ENCODE data around the gene CAMKK1. TPM values are rescaled to one million over a fixed set of nuclear protein-coding genes. Genes with fewer than 3 reads are reported as not detected.

Gene CAMKK1
- total and polyA plus RNA-seq, 2 donors (not counting 3 experiments of a cell fraction or from before 2014, with no cell fraction given): 4.5 to 6.1 TPM

- intact Hi-C loops (cut with micrococcal nuclease): no loop called here
- dilution Hi-C loops (cut with MboI; ENCODE audit: extremely low pct_ligation_motif_present, low sequenced_read_pairs): no loop called here
- H3K36me3 ChIP-seq (ENCODE audit: control insufficient read depth in 2 of 2, extremely low read depth in 1 of 2, insufficient read depth in 2 of 2, low read length in 2 of 2): no peaks in the 10 kb centered on the region
- H3K9me3 ChIP-seq (replicated peaks; ENCODE audit: control insufficient read depth, insufficient read depth, low read length): no peaks in the 10 kb centered on the region
- no peak overlapping the region for H2AFZ ChIP-seq (ENCODE audit: low read depth, low read length)
- H4K20me1 ChIP-seq (replicated peaks; ENCODE audit: control insufficient read depth, extremely low read depth, insufficient read depth, low read length): no peaks in the 10 kb centered on the region
- no peaks in the 10 kb centered on the region for H3K9me1 ChIP-seq (replicated peaks; ENCODE audit: control insufficient read depth, extremely low read depth, insufficient read depth, low read length)
- H3K27ac ChIP-seq (ENCODE audit: insufficient read depth, low read depth, low read length): no peak overlapping the region
- FAIRE-seq (no peak), DNase-seq (ENCODE audit: low read depth, low spot score) (no peak)
- no peak overlapping the region for H3K9ac ChIP-seq (replicated peaks; ENCODE audit: extremely low read depth, insufficient read depth, low read length)
- H3K27me3 ChIP-seq (ENCODE audit: control insufficient read depth in 2 of 2, insufficient read depth in 2 of 2, low read length in 2 of 2): no peaks in the 10 kb centered on the region
- no peak for TF ChIP-seq MYC (IDR thresholded peaks at IDR 0.05; ENCODE audit: low read depth, low read length)
- no peak for TF ChIP-seq FOS (IDR thresholded peaks at IDR 0.05; ENCODE audit: borderline replicate concordance, insufficient read depth, low read length)
- POLR2A ChIA-PET: no interaction called here
- CTCF ChIA-PET: no interaction called here
- no peak overlapping the region for H3K4me3 ChIP-seq (replicated peaks in 1 of 3; ENCODE audit: insufficient read depth in 1 of 3, low read depth in 1 of 3, low read length in 3 of 3)
- no peak overlapping the region for H3K4me2 ChIP-seq (ENCODE audit: insufficient read depth, low read length)
- no TSS peak for BruUV-seq (replicated peaks)
- H3K79me2 ChIP-seq (ENCODE audit: control insufficient read depth, insufficient read depth, low read length): no peaks in the 10 kb centered on the region
- peaks cover 5% of the 10 kb centered on the region for H3K4me1 ChIP-seq (ENCODE audit: control insufficient read depth, extremely low read depth, insufficient read depth, low read length)
Observed at GRCh38 chr17:3867606-3868005, 25.2 kb downstream of the CAMKK1 start.

- intact Hi-C loops (cut with micrococcal nuclease): no loop called here
- dilution Hi-C loops (cut with MboI; ENCODE audit: extremely low pct_ligation_motif_present, low sequenced_read_pairs): no loop called here
Observed at GRCh38 chr17:3867106-3867505, 25.7 kb downstream of the CAMKK1 start.

More at GRCh38 chr17:3867106-3867505, 25.7 kb downstream of the CAMKK1 start:
- Histone ChIP-seq H3K4me2 (ENCODE audit: insufficient read depth, low read length) (no peak overlapping the region), H3K27ac (ENCODE audit: insufficient read depth, low read depth, low read length) (no peak overlapping the region), H3K4me3 (replicated peaks in 1 of 3; ENCODE audit: insufficient read depth in 1 of 3, low read depth in 1 of 3, low read length in 3 of 3) (no peak overlapping the region), H4K20me1 (replicated peaks; ENCODE audit: control insufficient read depth, extremely low read depth, insufficient read depth, low read length) (no peaks in the 10 kb centered on the region), H3K27me3 (ENCODE audit: control insufficient read depth in 2 of 2, insufficient read depth in 2 of 2, low read length in 2 of 2) (no peaks in the 10 kb centered on the region), H3K9me3 (replicated peaks; ENCODE audit: control insufficient read depth, insufficient read depth, low read length) (no peaks in the 10 kb centered on the region), H3K9ac (replicated peaks; ENCODE audit: extremely low read depth, insufficient read depth, low read length) (no peak overlapping the region), H3K9me1 (replicated peaks; ENCODE audit: control insufficient read depth, extremely low read depth, insufficient read depth, low read length) (no peaks in the 10 kb centered on the region), H3K4me1 (ENCODE audit: control insufficient read depth, extremely low read depth, insufficient read depth, low read length) (peaks cover 5% of the 10 kb centered on the region), H3K36me3 (ENCODE audit: control insufficient read depth in 2 of 2, extremely low read depth in 1 of 2, insufficient read depth in 2 of 2, low read length in 2 of 2) (no peaks in the 10 kb centered on the region), H2AFZ (ENCODE audit: low read depth, low read length) (no peak overlapping the region), H3K79me2 (ENCODE audit: control insufficient read depth, insufficient read depth, low read length) (no peaks in the 10 kb centered on the region)
- no peak for FAIRE-seq
- no TSS peak for BruUV-seq (replicated peaks)
- POLR2A ChIA-PET: no interaction called here
- CTCF ChIA-PET: no interaction called here
- no peak for DNase-seq (ENCODE audit: low read depth, low spot score)
- TF ChIP-seq FOS (IDR thresholded peaks at IDR 0.05; ENCODE audit: borderline replicate concordance, insufficient read depth, low read length) (no peak), EZH2 (IDR thresholded peaks at IDR 0.05; ENCODE audit: borderline replicate concordance, low read depth, low read length, severe bottlenecking) (no peak), POLR2AphosphoS5 (IDR thresholded peaks at IDR 0.05; ENCODE audit: insufficient read depth, low read depth, low read length) (no peak), CTCF (IDR thresholded peaks at IDR 0.05; ENCODE audit: extremely low read depth in 1 of 2, insufficient read depth in 1 of 2, low read depth in 1 of 2, low read length in 2 of 2) (no peak), MYC (IDR thresholded peaks at IDR 0.05; ENCODE audit: low read depth, low read length) (no peak), GATA2 (IDR thresholded peaks at IDR 0.05; ENCODE audit: insufficient read depth, insufficient read length, low read depth, low read length) (no peak)

Data from endothelial cell of umbilical vein (primary cell).